Stimulated activated CD4-positive, alpha-beta T cell treated with anti-CD3 and anti-CD28 coated beads, TNF-alpha, amount 100 ng/mL, for 4 hours (primary cell): ENCODE data around the gene CFAP298.
"Not testable (repeated sequence)": the region's sequence is repeated elsewhere in the genome, so short reads cannot be mapped to it uniquely, and the experiment has no call there.

Experiments used
- DNase-seq, 3 experiments: peaks; one replicate each; pipeline ENCODE4 v3.0.0-alpha.2; 2020; ENCODE audit warnings: low read depth in 3 of 3

Gene CFAP298

GRCh38 chr21:32612075-32612998 is at the start of gene CFAP298:
Gene CFAP298, minus strand, starts transcription at chr21:32612377. Its CDS starts 134 bp downstream, at chr21:32612243.
- peak; percentile 66 to 70 (median 70) for DNase-seq

DNA sequence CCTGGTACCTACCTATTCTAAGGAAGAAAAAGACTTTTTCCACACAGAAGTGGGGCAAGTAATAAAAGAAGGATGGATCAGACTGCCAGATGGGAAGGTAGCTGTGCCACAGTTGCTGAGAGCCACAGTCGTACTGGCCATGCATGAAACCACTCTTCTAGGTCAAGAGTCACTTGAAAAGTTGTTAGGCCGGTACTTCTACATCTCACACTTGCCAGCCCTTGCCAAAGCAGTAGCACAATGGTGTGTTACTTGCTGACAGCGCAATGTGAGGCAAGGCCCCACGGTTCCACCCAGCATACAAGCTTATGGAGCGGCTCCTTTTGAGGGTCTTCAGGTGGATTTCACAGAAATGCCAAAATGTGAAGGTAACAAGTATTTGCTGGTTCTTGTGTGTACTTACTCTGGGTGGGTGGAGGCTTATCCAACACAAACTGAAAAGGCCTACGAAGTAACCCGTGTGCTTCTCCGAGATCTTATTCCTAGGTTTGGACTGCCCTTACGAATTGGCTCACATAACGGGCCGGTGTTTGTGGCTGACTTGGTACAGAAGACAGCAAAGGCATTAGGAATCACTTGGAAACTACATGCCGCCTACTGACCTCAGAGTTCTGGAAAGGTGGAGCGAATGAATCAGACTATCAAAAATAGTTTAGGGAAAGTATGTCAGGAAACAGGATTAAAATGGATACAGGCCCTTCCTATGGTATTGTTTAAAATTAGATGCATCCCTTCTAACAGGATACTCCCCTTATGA is 49.0 kb upstream of the CFAP298 start:
- not testable (repeated sequence) for DNase-seq

GRCh38 chr21:32658524-32658923 is 46.3 kb upstream of the CFAP298 start:
- no peak for DNase-seq

- DNase-seq, result no peak
Observed at GRCh38 chr21:32653326-32653901, 41.2 kb upstream of the CFAP298 start.

DNA sequence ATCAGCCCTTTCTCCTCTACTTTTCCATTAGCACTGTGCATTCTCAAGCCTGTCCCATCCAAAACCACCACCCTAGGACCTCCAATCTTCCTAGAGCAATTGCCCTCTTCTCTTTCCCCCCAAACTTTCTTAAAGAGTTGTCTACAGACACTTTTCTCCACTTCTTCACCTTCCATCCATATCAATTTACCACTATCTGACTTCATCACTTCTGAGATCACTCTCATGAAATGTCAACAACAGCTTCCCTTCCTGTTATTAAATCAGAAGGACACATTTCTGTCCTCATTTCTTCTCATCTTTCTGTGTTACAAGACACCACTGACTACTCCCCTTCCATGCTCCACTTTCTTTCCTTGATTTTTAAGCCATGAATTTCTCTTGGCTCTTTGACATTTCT is 36.0 kb upstream of the CFAP298 start:
- no peak for DNase-seq

- no peak for DNase-seq
Observed at GRCh38 chr21:32645261-32646182, 33.3 kb upstream of the CFAP298 start.

DNA sequence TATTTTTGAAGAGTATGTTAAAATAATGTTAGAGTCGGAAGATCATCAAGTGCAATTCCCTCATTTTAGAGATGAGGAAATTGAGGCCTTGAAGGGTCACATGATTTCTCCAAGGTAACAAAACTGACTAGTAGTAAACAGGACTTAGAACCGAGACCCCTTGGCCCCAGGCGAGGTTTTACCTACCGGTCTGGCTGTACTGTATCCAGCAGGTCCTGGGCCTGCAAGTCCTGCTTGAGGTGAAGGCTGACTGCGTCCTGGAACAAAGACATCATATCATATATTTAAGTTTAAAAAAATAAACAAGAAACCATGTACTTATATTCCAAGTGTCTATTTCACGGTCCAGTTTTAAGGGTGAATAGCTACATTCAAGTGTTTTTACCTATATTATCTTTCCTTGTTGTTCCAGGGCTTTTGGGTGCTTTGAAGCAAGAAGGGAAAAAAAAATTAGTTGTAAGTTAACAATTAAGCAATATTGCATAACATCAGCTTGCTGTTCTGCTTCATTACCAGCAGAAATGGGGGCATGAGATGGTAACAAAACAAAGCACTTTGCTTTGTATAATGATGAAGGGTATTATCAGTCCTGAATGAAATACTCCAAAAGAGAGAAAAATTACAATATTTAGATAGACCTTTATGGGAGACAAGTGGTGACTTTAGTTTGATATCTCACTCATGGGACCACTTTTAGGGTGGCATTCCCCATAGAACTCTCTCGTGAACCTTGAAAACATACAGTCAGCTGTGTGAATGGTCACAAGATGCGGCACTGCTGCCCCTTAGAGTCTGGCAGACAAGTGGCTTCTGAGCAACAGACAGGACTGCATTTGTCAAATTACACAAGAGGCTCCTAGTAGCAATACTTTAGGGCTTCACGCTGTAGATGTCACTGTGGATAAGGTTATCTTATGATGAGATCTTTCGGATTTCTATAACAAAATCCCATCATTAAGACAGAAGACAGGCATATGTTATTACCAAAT is 29.8 kb upstream of the CFAP298 start:
- no peak for DNase-seq

- no peak for DNase-seq
Observed at GRCh38 chr21:32626621-32627196, 14.5 kb upstream of the CFAP298 start.

DNA sequence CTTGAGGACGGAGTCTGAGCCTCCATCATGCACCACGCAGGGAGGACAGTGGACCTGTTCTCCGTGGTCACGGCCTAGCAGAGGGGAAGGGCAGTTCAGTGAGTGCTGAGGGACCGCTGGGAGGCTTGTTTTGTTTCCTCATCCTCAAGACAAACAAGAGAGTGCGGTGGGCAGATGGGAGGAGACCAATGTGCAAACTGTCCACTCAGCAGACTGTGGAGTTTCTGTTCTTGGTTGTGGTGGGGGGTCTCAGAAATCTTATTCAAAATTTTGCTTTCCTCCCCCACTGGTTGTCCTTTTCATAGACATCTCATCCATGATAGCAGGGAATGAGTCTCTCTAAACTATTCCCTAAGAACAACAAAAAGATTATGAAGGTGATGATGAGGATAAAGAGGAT is 6.0 kb upstream of the CFAP298 start:
- DNase-seq, result not testable (repeated sequence)

DNA sequence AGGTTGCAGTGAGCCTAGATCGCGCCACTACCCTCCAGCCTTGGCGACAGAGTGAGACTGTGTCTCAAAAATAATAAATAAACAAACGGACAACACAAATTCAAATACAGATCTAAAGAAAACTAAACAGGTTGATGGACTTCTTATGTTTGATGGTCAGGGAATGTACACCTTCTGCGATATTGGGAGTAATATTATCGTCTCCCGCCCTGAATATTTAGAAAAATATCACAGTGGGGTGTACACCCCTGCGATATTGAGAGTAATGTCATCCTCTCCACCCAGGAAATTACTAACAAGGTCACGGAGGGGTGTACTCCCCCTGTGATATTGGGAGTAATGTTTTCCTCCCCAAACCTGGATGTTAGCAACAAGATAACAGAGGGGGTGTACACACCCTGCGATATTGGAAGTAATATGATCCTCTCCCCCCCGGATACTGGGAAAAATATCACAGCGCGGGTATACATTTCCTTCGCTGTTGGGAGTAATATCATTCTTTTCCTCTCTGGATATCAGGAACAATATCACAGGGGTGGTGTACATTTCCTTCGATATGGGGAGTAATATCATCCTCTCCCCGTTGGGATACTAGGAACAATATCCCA is 1.4 kb upstream of the CFAP298 start:
- no peak for DNase-seq

- no peak for DNase-seq
Observed at GRCh38 chr21:32612999-32613337, 791 bp upstream of the CFAP298 start.

GRCh38 chr21:32611471-32611997 is 643 bp downstream of the CFAP298 start:
- peak in 2 of 3 experiments; percentile 7 to 9 for DNase-seq

GRCh38 chr21:32610940-32611339 is 1.2 kb downstream of the CFAP298 start:
- DNase-seq, result not testable (repeated sequence)

DNA sequence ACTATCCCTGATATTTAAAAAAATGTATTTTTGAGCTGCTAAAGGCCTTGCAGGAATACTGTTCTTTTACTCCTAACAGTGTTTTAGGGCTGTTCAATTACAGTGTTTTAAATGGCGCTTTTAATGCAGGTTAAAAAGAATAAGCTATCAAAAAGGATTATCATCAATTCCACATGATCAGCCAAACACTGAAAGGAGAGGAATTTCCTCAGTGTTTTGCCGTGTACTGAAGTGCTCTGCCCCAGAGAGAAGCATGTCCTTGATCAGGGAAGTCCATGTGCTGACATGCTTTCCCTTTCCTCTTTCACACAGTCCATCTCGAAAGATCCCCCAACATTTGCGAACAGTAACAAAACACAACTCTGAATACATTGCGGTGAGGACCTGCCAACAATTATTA is 3.3 kb downstream of the CFAP298 start:
- DNase-seq, result no peak

DNA sequence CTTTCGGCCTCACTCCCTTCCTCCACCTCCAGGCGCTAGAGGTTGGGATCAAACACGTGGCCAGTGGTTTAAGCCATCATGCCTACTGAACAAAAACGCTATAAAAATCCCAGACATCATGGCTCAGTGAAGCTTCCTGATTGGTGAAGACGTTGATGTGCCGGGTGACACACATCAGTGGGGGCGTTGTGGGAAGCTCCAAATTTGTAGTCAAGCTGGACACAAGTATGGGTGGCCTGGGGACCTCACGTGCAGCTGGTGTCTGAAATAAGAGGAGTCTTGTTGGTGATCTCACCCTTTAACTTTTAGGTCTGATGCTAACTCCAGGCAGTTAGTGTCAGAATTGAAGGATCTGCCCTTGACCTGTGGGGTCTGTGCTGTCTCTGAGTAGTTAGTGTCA is 6.7 kb downstream of the CFAP298 start:
- DNase-seq, result no peak

DNA sequence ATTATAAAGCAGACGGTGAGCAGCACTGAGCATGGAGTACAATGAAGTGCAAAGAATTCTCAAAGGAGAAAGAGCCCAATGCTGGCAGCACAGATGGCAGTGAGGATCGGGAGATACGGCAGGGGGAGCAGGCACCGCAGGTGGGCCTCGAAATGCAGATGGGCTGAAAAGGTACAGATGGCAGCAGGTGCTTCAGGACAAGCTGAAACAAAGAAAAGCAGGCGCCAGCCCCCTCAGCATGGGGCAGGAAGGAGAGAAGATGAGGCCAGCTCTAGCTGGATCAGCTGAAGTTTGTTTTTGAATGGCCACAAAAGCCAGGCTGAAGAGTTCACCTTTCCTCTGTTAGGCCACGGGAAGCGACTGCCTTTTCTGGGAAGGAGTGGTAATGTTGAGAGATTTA is 7.7 kb downstream of the CFAP298 start:
- no peak for DNase-seq

- DNase-seq, result no peak
Observed at GRCh38 chr21:32603131-32603530, 9.0 kb downstream of the CFAP298 start.

DNA sequence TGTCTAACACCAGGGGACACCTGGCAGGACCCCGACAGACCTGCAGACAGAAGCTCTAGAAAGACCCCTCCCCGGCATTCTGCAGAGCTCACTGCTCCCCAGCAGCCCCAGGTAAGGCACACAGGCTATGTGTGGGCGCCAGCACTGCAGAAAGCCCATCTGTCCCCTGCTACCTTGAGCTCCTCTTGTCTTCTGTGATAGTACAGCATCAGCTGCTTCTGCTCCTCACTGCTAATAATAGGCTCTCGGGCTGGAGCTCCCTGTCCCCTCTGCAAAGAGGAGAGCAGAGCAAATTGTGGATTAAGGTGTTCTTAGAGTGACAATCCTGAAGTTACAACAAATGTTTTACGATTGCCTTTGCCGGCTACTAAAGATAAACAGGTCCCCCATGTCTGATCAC is 10.1 kb downstream of the CFAP298 start:
- DNase-seq, result no peak

DNA sequence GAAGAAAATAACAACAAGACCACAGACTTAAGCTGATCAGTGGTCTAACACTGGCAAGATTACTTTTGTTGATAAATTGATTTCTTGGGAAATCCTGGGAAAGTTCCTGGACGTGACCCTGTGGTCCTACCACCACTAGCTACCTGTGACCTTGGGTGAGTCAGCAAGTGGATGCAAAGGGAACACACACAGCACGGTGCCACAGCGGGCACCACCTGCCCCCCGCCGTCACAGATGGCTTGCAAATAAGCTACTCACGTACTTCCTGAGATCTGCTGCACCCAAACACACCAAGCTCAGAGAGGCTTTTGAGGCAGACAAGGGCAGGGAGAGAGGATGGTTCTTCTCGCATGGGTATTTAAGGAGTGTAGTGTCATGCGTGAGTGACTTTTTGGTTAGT is 12.7 kb downstream of the CFAP298 start:
- no peak for DNase-seq
